Measurements from ENCODE around the gene MRGPRF. TPM values are rescaled to one million over a fixed set of nuclear protein-coding genes. Genes with fewer than 3 reads are reported as not detected.

MRGPRF gene
- total RNA-seq, 1 experiment from 2014 or later = 0.76 TPM

DNA sequence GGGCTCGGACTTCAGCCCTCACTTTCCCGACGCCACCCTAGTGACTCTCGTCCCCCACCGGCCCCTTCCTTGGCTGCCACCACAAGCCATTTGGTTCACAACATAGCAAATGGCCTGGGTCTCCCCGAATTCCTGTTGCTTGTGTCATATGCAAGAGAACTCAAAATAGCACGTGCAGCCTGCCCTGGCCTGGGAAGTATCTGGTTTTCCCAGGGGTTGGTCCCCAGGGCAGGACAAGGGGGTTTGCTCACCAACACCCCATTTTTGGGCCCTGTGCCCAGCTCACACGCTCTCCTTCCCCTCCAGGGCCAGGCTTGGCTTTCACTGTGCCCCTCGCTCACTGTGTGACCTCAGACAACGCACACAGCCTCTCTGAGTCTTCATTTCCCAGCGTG, 22.9 kb upstream of the MRGPRF start:
- DNase-seq (ENCODE audit: low read depth, low spot score) = no peak
- ATAC-seq = no peak
- POLR2A ChIA-PET = interaction anchor here (0.6 to 2.1 kb wide), 2 partner anchors 25 to 631 kb away, joined by 3 to 5 read pairs; no protein-coding TSS in a partner anchor
- Histone ChIP-seq H3K79me2 (ENCODE audit: insufficient read depth, low read length) (no peaks in the 10 kb centered on the region), H3K4me3 (replicated peaks in 1 of 2; ENCODE audit: low read depth in 1 of 2, low read length in 2 of 2) (no peak overlapping the region), H3K27ac (ENCODE audit: low read depth, low read length) (no peak overlapping the region), H3K27me3 (ENCODE audit: insufficient read depth, low read length) (0 out of 2 replicates have a peak, but pooled peaks cover 2% of the 10 kb centered on the region), H3K36me3 (ENCODE audit: control insufficient read depth in 1 of 2, insufficient read depth in 2 of 2, low read length in 2 of 2) (no peaks in the 10 kb centered on the region), H3K9ac (ENCODE audit: low read length) (no peak overlapping the region), H3K9me2 (ENCODE audit: insufficient read depth) (no peaks in the 10 kb centered on the region), H3K4me2 (ENCODE audit: low read length) (no peak overlapping the region), H2AFZ (ENCODE audit: low read depth, low read length, poor library complexity, severe bottlenecking) (no peak overlapping the region), H3K4me1 (ENCODE audit: control insufficient read depth in 1 of 2, insufficient read depth in 2 of 2, low read length in 2 of 2) (no peaks in the 10 kb centered on the region), H4K20me1 (ENCODE audit: insufficient read depth) (no peaks in the 10 kb centered on the region), H3K9me3 (ENCODE audit: control insufficient read depth in 1 of 2, insufficient read depth in 1 of 2, low read depth in 1 of 2, low read length in 2 of 2) (no peaks in the 10 kb centered on the region)
- CTCF ChIA-PET = interaction anchor here (1.4 kb wide), 1 partner anchor 8 kb away, joined by 3 read pairs; no protein-coding TSS in a partner anchor
- no peak for TF ChIP-seq CBX3 (IDR thresholded peaks at IDR 0.05; ENCODE audit: low read depth)
- TF ChIP-seq, protein P1, sequence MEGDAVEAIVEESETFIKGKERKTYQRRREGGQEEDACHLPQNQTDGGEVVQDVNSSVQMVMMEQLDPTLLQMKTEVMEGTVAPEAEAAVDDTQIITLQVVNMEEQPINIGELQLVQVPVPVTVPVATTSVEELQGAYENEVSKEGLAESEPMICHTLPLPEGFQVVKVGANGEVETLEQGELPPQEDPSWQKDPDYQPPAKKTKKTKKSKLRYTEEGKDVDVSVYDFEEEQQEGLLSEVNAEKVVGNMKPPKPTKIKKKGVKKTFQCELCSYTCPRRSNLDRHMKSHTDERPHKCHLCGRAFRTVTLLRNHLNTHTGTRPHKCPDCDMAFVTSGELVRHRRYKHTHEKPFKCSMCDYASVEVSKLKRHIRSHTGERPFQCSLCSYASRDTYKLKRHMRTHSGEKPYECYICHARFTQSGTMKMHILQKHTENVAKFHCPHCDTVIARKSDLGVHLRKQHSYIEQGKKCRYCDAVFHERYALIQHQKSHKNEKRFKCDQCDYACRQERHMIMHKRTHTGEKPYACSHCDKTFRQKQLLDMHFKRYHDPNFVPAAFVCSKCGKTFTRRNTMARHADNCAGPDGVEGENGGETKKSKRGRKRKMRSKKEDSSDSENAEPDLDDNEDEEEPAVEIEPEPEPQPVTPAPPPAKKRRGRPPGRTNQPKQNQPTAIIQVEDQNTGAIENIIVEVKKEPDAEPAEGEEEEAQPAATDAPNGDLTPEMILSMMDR (IDR thresholded peaks at IDR 0.05 in 2 of 3, conservative IDR thresholded peaks at IDR 0.05 in 1 of 3; ENCODE audit: borderline replicate concordance in 1 of 3, insufficient read depth in 1 of 3, low read depth in 2 of 3, low read length in 2 of 3) = no peak
- TF ChIP-seq TCF7L2 (IDR thresholded peaks at IDR 0.05; ENCODE audit: borderline replicate concordance, extremely low read depth, insufficient read depth, insufficient read length) = no peak
- TF ChIP-seq POLR2A (IDR thresholded peaks at IDR 0.05; ENCODE audit: borderline replicate concordance, extremely low read depth, insufficient read depth, insufficient read length) = no peak
- no peak for TF ChIP-seq SIN3A (IDR thresholded peaks at IDR 0.05; ENCODE audit: low read depth)
- TF ChIP-seq, protein P2, sequence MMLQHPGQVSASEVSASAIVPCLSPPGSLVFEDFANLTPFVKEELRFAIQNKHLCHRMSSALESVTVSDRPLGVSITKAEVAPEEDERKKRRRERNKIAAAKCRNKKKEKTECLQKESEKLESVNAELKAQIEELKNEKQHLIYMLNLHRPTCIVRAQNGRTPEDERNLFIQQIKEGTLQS (IDR thresholded peaks at IDR 0.05) = no peak
- intact Hi-C loops (cut with micrococcal nuclease) = no loop called here
- RAD21 ChIA-PET (ENCODE audit: low non-redundant PET in 1 of 2, low total read pairs in 2 of 2, uncharacterized antibody in 2 of 2, unreplicated experiment in 2 of 2) = no interaction called here
- no TSS peak for BruUV-seq (replicated peaks)
